ENCODE measurements around the gene EHBP1L1. TPM values are rescaled to one million over a fixed set of nuclear protein-coding genes. Genes with fewer than 3 reads are reported as not detected.

Gene EHBP1L1
- total RNA-seq, 2 donors from 2014 or later: 6.2 to 9.8 TPM

- no peaks in the 10 kb centered on the region for H3K9me3 ChIP-seq (ENCODE audit: control insufficient read depth, low read length)
- peaks cover 30% of the 10 kb centered on the region for H3K36me3 ChIP-seq (ENCODE audit: control insufficient read depth, insufficient read depth, low read length)
- no peaks in the 10 kb centered on the region for H3K4me1 ChIP-seq (ENCODE audit: control insufficient read depth, insufficient read depth, low read length)
- no peak for TF ChIP-seq CTCF (conservative IDR thresholded peaks at IDR 0.05)
- H3K27ac ChIP-seq (ENCODE audit: low read depth, low read length): no peak overlapping the region
- Mint-ChIP-seq H3K4me1 (no peaks in the 10 kb centered on the region), H3K4me3 (no peak overlapping the region), H3K27me3 (ENCODE audit: insufficient read depth) (peaks cover 8% of the 10 kb centered on the region), H3K9me3 (no peaks in the 10 kb centered on the region), H3K27ac (no peak overlapping the region), H3K36me3 (ENCODE audit: low read depth) (peaks cover 30% of the 10 kb centered on the region)
- no peak for DNase-seq
- 96% methylated on average over 37 to 49 of the region's 49 CpGs for WGBS, 2 experiments (ENCODE audit: insufficient coverage in 1 of 2, insufficient read length in 1 of 2)
- H3K9ac ChIP-seq (ENCODE audit: extremely low read depth, low read length, poor library complexity, severe bottlenecking): no peak overlapping the region
- H3K27me3 ChIP-seq (ENCODE audit: control insufficient read depth, insufficient read depth, low read length, poor library complexity, severe bottlenecking): no peaks in the 10 kb centered on the region
- H3K4me3 ChIP-seq (ENCODE audit: low read length): no peak overlapping the region
Measured at GRCh38 chr11:65599216-65599954, 23.5 kb downstream of the EHBP1L1 start.

- H3K27ac Mint-ChIP-seq: no peak overlapping the region
Measured at GRCh38 chr11:65599955-65600246, 24.0 kb downstream of the EHBP1L1 start.

GRCh38 chr11:65604258-65604657, 28.4 kb downstream of the EHBP1L1 start:
- DNase-seq: no peak
- H3K27me3 ChIP-seq (ENCODE audit: control insufficient read depth, insufficient read depth, low read length, poor library complexity, severe bottlenecking): no peaks in the 10 kb centered on the region
- peaks cover 3% of the 10 kb centered on the region for H3K4me1 ChIP-seq (ENCODE audit: control insufficient read depth, insufficient read depth, low read length)
- Mint-ChIP-seq H3K4me3 (no peak overlapping the region), H3K36me3 (ENCODE audit: low read depth) (peaks cover 45% of the 10 kb centered on the region), H3K9me3 (no peaks in the 10 kb centered on the region), H3K27me3 (ENCODE audit: insufficient read depth) (peaks cover 2% of the 10 kb centered on the region), H3K27ac (no peak overlapping the region), H3K4me1 (peaks cover 2% of the 10 kb centered on the region)
- H3K9me3 ChIP-seq (ENCODE audit: control insufficient read depth, low read length): no peaks in the 10 kb centered on the region
- no peak overlapping the region for H3K27ac ChIP-seq (ENCODE audit: low read depth, low read length)
- WGBS, 2 experiments (ENCODE audit: insufficient coverage in 1 of 2, insufficient read length in 1 of 2): 94 to 100% methylated on average over 1 of the region's 1 CpG
- H3K9ac ChIP-seq (ENCODE audit: extremely low read depth, low read length, poor library complexity, severe bottlenecking): no peak overlapping the region
- TF ChIP-seq CTCF (conservative IDR thresholded peaks at IDR 0.05): no peak
- H3K36me3 ChIP-seq (ENCODE audit: control insufficient read depth, insufficient read depth, low read length): peaks cover 49% of the 10 kb centered on the region
- H3K4me3 ChIP-seq (ENCODE audit: low read length): no peak overlapping the region

More at GRCh38 chr11:65599955-65600246, 24.0 kb downstream of the EHBP1L1 start:
- 88 to 100% methylated on average over 3 to 6 of the region's 6 CpGs for WGBS, 2 experiments (ENCODE audit: insufficient coverage in 1 of 2, insufficient read length in 1 of 2)
- no peaks in the 10 kb centered on the region for H3K9me3 Mint-ChIP-seq
- Histone ChIP-seq H3K9ac (ENCODE audit: extremely low read depth, low read length, poor library complexity, severe bottlenecking) (no peak overlapping the region), H3K4me3 (ENCODE audit: low read length) (no peak overlapping the region), H3K9me3 (ENCODE audit: control insufficient read depth, low read length) (no peaks in the 10 kb centered on the region), H3K27ac (ENCODE audit: low read depth, low read length) (no peak overlapping the region), H3K36me3 (ENCODE audit: control insufficient read depth, insufficient read depth, low read length) (peaks cover 35% of the 10 kb centered on the region), H3K27me3 (ENCODE audit: control insufficient read depth, insufficient read depth, low read length, poor library complexity, severe bottlenecking) (no peaks in the 10 kb centered on the region), H3K4me1 (ENCODE audit: control insufficient read depth, insufficient read depth, low read length) (no peaks in the 10 kb centered on the region)
- DNase-seq: no peak
- no peak for TF ChIP-seq CTCF (conservative IDR thresholded peaks at IDR 0.05)
- peaks cover 34% of the 10 kb centered on the region for H3K36me3 Mint-ChIP-seq (ENCODE audit: low read depth)
- H3K4me3 Mint-ChIP-seq: no peak overlapping the region
- no peaks in the 10 kb centered on the region for H3K4me1 Mint-ChIP-seq
- H3K27me3 Mint-ChIP-seq (ENCODE audit: insufficient read depth): peaks cover 5% of the 10 kb centered on the region
